ENCODE measurements around the gene THSD1.
"Not testable (repeated sequence)": the region's sequence is repeated elsewhere in the genome, so short reads cannot be mapped to it uniquely, and the experiment has no call there.

- not testable (repeated sequence) for TF ChIP-seq CTCF (IDR thresholded peaks at IDR 0.05 in 2 of 3, conservative IDR thresholded peaks at IDR 0.05 in 1 of 3; ENCODE audit: insufficient read depth in 2 of 3, low read depth in 1 of 3, low read length in 3 of 3); EZH2 (IDR thresholded peaks at IDR 0.05; ENCODE audit: borderline replicate concordance, low read depth, low read length); SMC3 (conservative IDR thresholded peaks at IDR 0.05; ENCODE audit: insufficient read depth, low read depth, low read length); DNMT1 (IDR thresholded peaks at IDR 0.05); USF2 (CRISPR knock-in tag; IDR thresholded peaks at IDR 0.05); ZBTB7A (IDR thresholded peaks at IDR 0.05; ENCODE audit: borderline replicate concordance, control insufficient read depth, low read depth, low read length); EP300 (IDR thresholded peaks at IDR 0.05; ENCODE audit: low read length); JUNB (CRISPR knock-in tag; conservative IDR thresholded peaks at IDR 0.05); RBFOX2 (IDR thresholded peaks at IDR 0.05; ENCODE audit: low read depth, low read length); REST (IDR thresholded peaks at IDR 0.05; ENCODE audit: borderline replicate concordance); REST (CRISPR knock-in tag; IDR thresholded peaks at IDR 0.05; ENCODE audit: low read depth); ZNF197 (CRISPR knock-in tag; IDR thresholded peaks at IDR 0.05; ENCODE audit: low read depth); SRF (CRISPR knock-in tag; IDR thresholded peaks at IDR 0.05); MEF2A (IDR thresholded peaks at IDR 0.05; ENCODE audit: control insufficient read depth, low read depth, low read length)
Measured at GRCh38 chr13:52407436-52407835, 1.5 kb upstream of the THSD1 start.

All from K562 (cell line).